Mesenchymal stem cell (in vitro differentiated cells and primary cell): ENCODE data around the gene ENDOG.
A peak's percentile ranks its signal among the peaks of the same experiment; 100 is the strongest.
"Not testable (repeated sequence)": the region's sequence is repeated elsewhere in the genome, so short reads cannot be mapped to it uniquely, and the experiment has no call there.

Experiments
- DNase-seq: peaks from one replicate; pipeline ENCODE4 v3.0.0-alpha.2; 2013
- H2AFZ ChIP-seq: one replicate; pipeline ENCODE4 v1.6.1; 2013; ENCODE audit warnings: low read depth, mild to moderate bottlenecking, control low read depth, inconsistent platforms, low read length, moderate library complexity
- H2AK5ac ChIP-seq: 2 replicates; pipeline ENCODE4 v1.6.1; 2013; ENCODE audit warnings: low read length, moderate library complexity, mild to moderate bottlenecking, inconsistent platforms; ENCODE audit not compliant: severe bottlenecking
- H2BK120ac ChIP-seq: one replicate; pipeline ENCODE4 v1.6.1; 2013; ENCODE audit warnings: low read depth, mild to moderate bottlenecking, inconsistent platforms, low read length, moderate library complexity
- H2BK12ac ChIP-seq, 2 experiments: one replicate each; pipeline ENCODE4 v1.6.1; 2013; ENCODE audit warnings: inconsistent platforms in 2 of 2, low read length in 2 of 2, mild to moderate bottlenecking in 2 of 2, moderate library complexity in 2 of 2, control low read depth in 1 of 2
- H2BK15ac ChIP-seq: one replicate; pipeline ENCODE4 v1.6.1; 2013; ENCODE audit warnings: mild to moderate bottlenecking, low read depth, inconsistent platforms; ENCODE audit not compliant: poor library complexity, severe bottlenecking
- H2BK5ac ChIP-seq: 2 replicates; pipeline ENCODE4 v1.6.1; 2013; ENCODE audit warnings: low read depth, mild to moderate bottlenecking, low read length, control low read depth, inconsistent platforms; ENCODE audit not compliant: poor library complexity, severe bottlenecking
- H3K14ac ChIP-seq, 2 experiments: one replicate each; pipeline ENCODE4 v1.6.1; 2013; ENCODE audit warnings: inconsistent platforms in 2 of 2, low read length in 2 of 2, control low read depth in 1 of 2, mild to moderate bottlenecking in 1 of 2, moderate library complexity in 1 of 2
- H3K18ac ChIP-seq, 2 experiments: one replicate each; pipeline ENCODE4 v1.6.1; 2013; ENCODE audit warnings: inconsistent platforms in 2 of 2, low read length in 2 of 2, control low read depth in 1 of 2, low read depth in 1 of 2, mild to moderate bottlenecking in 1 of 2
- H3K23ac ChIP-seq, 2 experiments: one replicate each; pipeline ENCODE4 v1.6.1; 2013; ENCODE audit warnings: inconsistent platforms in 2 of 2, low read length in 2 of 2, mild to moderate bottlenecking in 2 of 2, moderate library complexity in 2 of 2, control low read depth in 1 of 2
- H3K27ac ChIP-seq: 2 replicates; pipeline ENCODE4 v1.5.1; 2013; ENCODE audit warnings: mild to moderate bottlenecking, moderate library complexity, low read length, control low read depth, inconsistent platforms; ENCODE audit not compliant: poor library complexity, severe bottlenecking
- H3K27me3 ChIP-seq, 2 experiments: 2 replicates each; pipeline versions ENCODE4 v1.6.1 to v1.7.0; 2013; ENCODE audit warnings: low read length in 2 of 2, mild to moderate bottlenecking in 2 of 2, moderate library complexity in 2 of 2, control low read depth in 1 of 2, inconsistent platforms in 1 of 2; ENCODE audit not compliant: control insufficient read depth in 1 of 2, insufficient read depth in 1 of 2
- H3K36me3 ChIP-seq, 2 experiments: 2 replicates each; pipeline versions ENCODE4 v1.6.1 to v1.7.0; 2013; ENCODE audit warnings: low read length in 2 of 2, control low read depth in 1 of 2, inconsistent platforms in 1 of 2, low read depth in 1 of 2, mild to moderate bottlenecking in 1 of 2; ENCODE audit not compliant: insufficient read depth in 2 of 2, control insufficient read depth in 1 of 2
- H3K4ac ChIP-seq, 2 experiments: one replicate each; pipeline ENCODE4 v1.6.1; 2013; ENCODE audit warnings: inconsistent platforms in 2 of 2, low read length in 2 of 2, mild to moderate bottlenecking in 2 of 2, moderate library complexity in 2 of 2, control low read depth in 1 of 2, low read depth in 1 of 2
- H3K4me1 ChIP-seq: 2 replicates; pipeline ENCODE4 v1.6.1; 2013; ENCODE audit warnings: low read depth, low read length, control low read depth; ENCODE audit not compliant: control insufficient read depth, insufficient read depth
- H3K4me2 ChIP-seq: 2 replicates; pipeline ENCODE4 v1.6.1; 2013; ENCODE audit warnings: low read length, mild to moderate bottlenecking, inconsistent platforms; ENCODE audit not compliant: poor library complexity, severe bottlenecking
- H3K4me3 ChIP-seq, 2 experiments: 2 replicates each; pipeline versions ENCODE4 v1.5.1 to v1.7.0; 2013; ENCODE audit warnings: low read length in 2 of 2, mild to moderate bottlenecking in 2 of 2, control low read depth in 1 of 2, low read depth in 1 of 2; ENCODE audit not compliant: insufficient read depth in 1 of 2
- H3K79me1 ChIP-seq: replicated peaks from 2 replicates; pipeline ENCODE4 v1.6.1; 2013; ENCODE audit warnings: mild to moderate bottlenecking, control low read depth, low read length, inconsistent platforms; ENCODE audit not compliant: poor library complexity, severe bottlenecking
- H3K9ac ChIP-seq: 2 replicates; pipeline ENCODE4 v1.7.0; 2013; ENCODE audit warnings: mild to moderate bottlenecking, low read length, moderate library complexity
- H3K9me3 ChIP-seq: 2 replicates; pipeline ENCODE4 v1.7.0; 2013; ENCODE audit warnings: mild to moderate bottlenecking, low read length; ENCODE audit not compliant: control insufficient read depth
- H4K8ac ChIP-seq: one replicate; pipeline ENCODE4 v1.6.1; 2013; ENCODE audit warnings: inconsistent platforms, mild to moderate bottlenecking, low read length, moderate library complexity
- H4K91ac ChIP-seq: one replicate; pipeline ENCODE4 v1.6.1; 2013; ENCODE audit warnings: mild to moderate bottlenecking, low read length, inconsistent platforms
- WGBS: methylation state at CpG from one replicate; pipeline ENCODE4 v1.1.7; 2013; ENCODE audit warnings: mixed read lengths; 5-methylcytosine and 5-hydroxymethylcytosine counted together

ENDOG gene

DNA sequence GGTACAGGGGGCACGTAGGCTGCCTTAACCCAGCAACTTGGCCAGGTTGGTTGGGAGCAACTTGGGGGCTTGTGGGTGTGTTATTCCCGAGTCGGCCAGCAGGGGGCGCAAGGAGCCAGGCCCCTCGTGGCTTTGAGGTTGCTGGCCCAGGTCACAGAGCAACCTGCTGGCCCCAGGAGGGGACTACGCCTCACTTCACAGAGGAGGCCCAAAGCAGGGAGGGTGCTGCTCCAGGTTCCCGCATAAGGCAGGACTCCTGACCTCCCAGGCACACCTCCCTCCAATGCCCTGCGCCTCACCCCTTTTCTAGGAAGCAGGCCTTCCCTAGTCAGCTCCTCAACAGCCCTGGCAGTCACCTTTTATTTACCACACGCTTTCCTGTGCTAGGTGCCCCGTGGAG lies 45.3 kb downstream of the ENDOG start:
- Histone ChIP-seq H2AFZ (no peak overlapping the region), H2BK5ac (no peak overlapping the region), H3K27ac (no peak overlapping the region), H3K4ac (no peak overlapping the region), H2AK5ac (no peak overlapping the region), H3K18ac (no peak overlapping the region), H2BK12ac (no peak overlapping the region), H4K8ac (no peak overlapping the region), H3K4me2 (no peak overlapping the region), H3K4me1 (peaks cover 7% of the 10 kb centered on the region), H3K14ac (no peak overlapping the region), H3K36me3 (no peaks in the 10 kb centered on the region), H3K9me3 (no peaks in the 10 kb centered on the region), H3K79me1 (peaks cover 18% of the 10 kb centered on the region), H3K9ac (no peak overlapping the region), H2BK15ac (no peak overlapping the region), H2BK120ac (no peak overlapping the region), H3K4me3 (no peak overlapping the region), H3K27me3 (no peaks in the 10 kb centered on the region), H4K91ac (peak overlapping the region; percentile 9), H3K23ac (no peak overlapping the region)
- 38% methylated on average over 10 of the region's 10 CpGs for WGBS
- DNase-seq = peak; percentile 62

GRCh38 chr9:128870128-128870940 lies 52.0 kb downstream of the ENDOG start:
- Histone ChIP-seq H4K8ac (peak overlapping the region; percentile 60), H3K4ac (no peak overlapping the region), H3K14ac (no peak overlapping the region), H2BK5ac (no peak overlapping the region), H3K4me1 (peaks cover 1% of the 10 kb centered on the region), H3K9ac (no peak overlapping the region), H3K36me3 (peaks cover 0 to 9% of the 10 kb centered on the region in 2 experiments), H3K9me3 (no peaks in the 10 kb centered on the region), H3K27me3 (no peaks in the 10 kb centered on the region), H3K18ac (no peak overlapping the region), H3K4me2 (no peak overlapping the region), H2BK12ac (no peak overlapping the region), H2BK120ac (no peak overlapping the region), H3K23ac (no peak overlapping the region), H2BK15ac (no peak overlapping the region), H3K27ac (no peak overlapping the region), H4K91ac (no peak overlapping the region), H2AFZ (no peak overlapping the region), H3K79me1 (peaks cover 10% of the 10 kb centered on the region), H3K4me3 (no peak overlapping the region), H2AK5ac (no peak overlapping the region)
- WGBS = 65% methylated on average over 4 of the region's 7 CpGs
- DNase-seq = peak; percentile 18

DNA sequence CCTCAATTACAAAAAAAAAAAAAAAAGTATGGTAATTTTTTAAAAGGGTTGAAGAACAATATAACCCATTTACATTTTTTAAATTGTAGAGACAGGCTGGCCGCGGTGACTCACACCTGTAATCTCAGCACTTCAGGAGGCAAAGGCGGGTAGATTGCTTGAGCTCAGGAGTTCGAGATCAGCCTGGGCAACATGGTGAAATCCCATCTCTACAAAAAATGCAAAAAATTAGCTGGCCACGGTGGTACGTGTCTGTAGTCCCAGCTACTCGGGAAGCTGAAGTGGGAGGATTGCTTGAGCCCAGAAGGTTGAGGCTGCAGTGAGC lies 52.6 kb downstream of the ENDOG start:
- H3K9me3 ChIP-seq, H3K18ac ChIP-seq, H3K36me3 ChIP-seq, H3K9ac ChIP-seq, H4K8ac ChIP-seq, H2AK5ac ChIP-seq, H2BK5ac ChIP-seq, H2BK12ac ChIP-seq, H3K23ac ChIP-seq, DNase-seq, H3K27me3 ChIP-seq, H3K4me2 ChIP-seq, H3K4me1 ChIP-seq, H2BK120ac ChIP-seq, H2AFZ ChIP-seq, H2BK15ac ChIP-seq, H4K91ac ChIP-seq, H3K27ac ChIP-seq, H3K4ac ChIP-seq, H3K14ac ChIP-seq, H3K4me3 ChIP-seq: not testable (repeated sequence)
- 91% methylated on average over 7 of the region's 7 CpGs for WGBS
- H3K79me1 ChIP-seq = peaks cover 14% of the 10 kb centered on the region
